PC-3 (cell line): ENCODE results near the gene HS2ST1. TPM values are rescaled to one million over a fixed set of nuclear protein-coding genes. Genes with fewer than 3 reads are reported as not detected.

ENCODE experiments used
- ATAC-seq: fragments of 200-7000 bp; cut with Tn5 transposase; 2 replicates; pipeline ENCODE4 v1.9.1; 2020; ENCODE audit warnings: mild to moderate bottlenecking, moderate library complexity
- BruUV-seq: library from RNA; stranded (reverse); fragments of 400-500 nt; replicated peaks from 2 replicates; lab custom pipeline; 2021; lab: Mats Ljungman, UMichigan
- CTCF ChIA-PET: fragments of 300-600 bp; sonication (Branson Sonifier 250); formaldehyde crosslinking; loops from one replicate; lab custom pipeline; 2022; ENCODE audit warnings: antibody characterized with exemption; lab: Charles Lee
- POLR2A ChIA-PET: fragments of 300-600 bp; sonication (Branson Sonifier 250); formaldehyde crosslinking; loops from one replicate; lab custom pipeline; 2022; ENCODE audit warnings: antibody characterized with exemption; ENCODE audit not compliant: unreplicated experiment; lab: Charles Lee
- DNase-seq: peaks from one replicate; pipeline ENCODE4 v3.0.0-alpha.2; 2015
- H2AFZ ChIP-seq: fragments of 300-600 bp; sonication (generic); 2 replicates; pipeline ENCODE4 v1.6.0; 2016; ENCODE audit warnings: antibody characterized with exemption, low read length
- H3F3A ChIP-seq: fragments of 300-600 bp; sonication (generic); one replicate; pipeline ENCODE4 v1.6.0; 2017; ENCODE audit warnings: antibody characterized with exemption, low read length, control low read depth, mild to moderate bottlenecking; ENCODE audit not compliant: unreplicated experiment
- H3K27ac ChIP-seq: fragments of 300-600 bp; sonication (generic); 2 replicates; pipeline ENCODE4 v1.5.1; 2016; ENCODE audit warnings: mild to moderate bottlenecking, low read length
- H3K27me3 ChIP-seq: fragments of 300-600 bp; sonication (generic); 2 replicates; pipeline ENCODE4 v1.6.1; 2016; ENCODE audit warnings: low read length, mixed read lengths
- H3K36me3 ChIP-seq: fragments of 300-600 bp; sonication (generic); 2 replicates; pipeline ENCODE4 v1.6.1; 2016; ENCODE audit warnings: low read depth, mixed run types, low read length, mixed read lengths
- H3K4me1 ChIP-seq: fragments of 300-600 bp; sonication (generic); 2 replicates; pipeline ENCODE4 v1.5.1; 2016; ENCODE audit warnings: low read length; ENCODE audit not compliant: insufficient read depth
- H3K4me2 ChIP-seq: fragments of 300-600 bp; sonication (generic); 2 replicates; pipeline ENCODE4 v1.6.0; 2016; ENCODE audit warnings: low read length
- H3K4me3 ChIP-seq: fragments of 300-600 bp; sonication (generic); 2 replicates; pipeline ENCODE4 v1.5.1; 2016; ENCODE audit warnings: mild to moderate bottlenecking, low read length, mixed read lengths
- H3K79me2 ChIP-seq: fragments of 300-600 bp; sonication (generic); 2 replicates; pipeline ENCODE4 v1.6.1; 2017; ENCODE audit warnings: low read length, mixed read lengths
- H3K9ac ChIP-seq: fragments of 300-600 bp; sonication (generic); 2 replicates; pipeline ENCODE4 v1.6.0; 2016; ENCODE audit warnings: mild to moderate bottlenecking, low read length
- H3K9me2 ChIP-seq: fragments of 300-600 bp; sonication (generic); replicated peaks from 2 replicates; pipeline ENCODE4 v1.6.1; 2016; ENCODE audit warnings: mixed run types, low read length, mixed read lengths
- H3K9me3 ChIP-seq: fragments of 300-600 bp; sonication (generic); 2 replicates; pipeline ENCODE4 v1.6.1; 2016; ENCODE audit warnings: low read length, mixed read lengths
- H4K20me1 ChIP-seq: fragments of 300-600 bp; sonication (generic); 2 replicates; pipeline ENCODE4 v1.6.1; 2016; ENCODE audit warnings: low read length, mixed read lengths
- CTCF ChIP-seq: fragments of 300-600 bp; sonication (generic); conservative IDR thresholded peaks from 2 replicates; pipeline ENCODE4 v1.5.1; 2017; ENCODE audit warnings: antibody characterized with exemption, low read depth, mild to moderate bottlenecking, low read length
- EZH2 ChIP-seq: fragments of 300-600 bp; sonication (generic); IDR thresholded peaks from one replicate; pipeline ENCODE4 v1.6.1; 2017; ENCODE audit warnings: antibody characterized with exemption, mild to moderate bottlenecking, low read length; ENCODE audit not compliant: unreplicated experiment
- EZH2phosphoT487 ChIP-seq: fragments of 300-600 bp; sonication (generic); IDR thresholded peaks from 2 replicates; pipeline ENCODE4 v1.6.1; 2018; ENCODE audit warnings: mild to moderate bottlenecking, antibody characterized with exemption, low read length, borderline replicate concordance
- intact Hi-C: fragments of 100-400 bp; cut with micrococcal nuclease; formaldehyde crosslinking; loops from 2 replicates; pipeline ENCODE4 v1.9.0; 2023
- total RNA-seq: library from RNA; depleted of rRNA; stranded (reverse); fragments of >200 nt; gene quantifications from 2 replicates; pipeline ENCODE4 v1.2.3, GENCODE V29; 2014

HS2ST1 gene
- total RNA-seq, 1 experiment from 2014 or later, result 15.3 TPM

- H4K20me1 ChIP-seq, result no peaks in the 10 kb centered on the region
- H3K4me3 ChIP-seq, result peak overlapping the region; percentile 64
- BruUV-seq, result no TSS peak
- no peaks in the 10 kb centered on the region for H3K9me3 ChIP-seq
- H2AFZ ChIP-seq, result peak overlapping the region; percentile 92
- H3F3A ChIP-seq, result no peaks in the 10 kb centered on the region
- DNase-seq (no peak), ATAC-seq (no peak)
- no peaks in the 10 kb centered on the region for H3K27me3 ChIP-seq
- H3K9me2 ChIP-seq, result no peaks in the 10 kb centered on the region
- CTCF ChIA-PET, result no interaction called here
- POLR2A ChIA-PET, result no interaction called here
- no peaks in the 10 kb centered on the region for H3K4me1 ChIP-seq
- peak overlapping the region; percentile 84 for H3K4me2 ChIP-seq
- TF ChIP-seq CTCF (no peak), EZH2phosphoT487 (no peak), EZH2 (no peak)
- intact Hi-C loops, result loop anchor here (5.0 to 10.0 kb wide), 2 partner anchors 145 to 822 kb away; no protein-coding TSS in a partner anchor
- no peak overlapping the region for H3K27ac ChIP-seq
- H3K36me3 ChIP-seq, result no peaks in the 10 kb centered on the region
- H3K79me2 ChIP-seq, result no peaks in the 10 kb centered on the region
- no peak overlapping the region for H3K9ac ChIP-seq
Observed at GRCh38 chr1:87132284-87132870, 217.9 kb downstream of the HS2ST1 start.

- DNase-seq (no peak), ATAC-seq (no peak)
- intact Hi-C loops, result loop anchor here (5.0 to 10.0 kb wide), 2 partner anchors 143 to 821 kb away; no protein-coding TSS in a partner anchor
- no peak for TF ChIP-seq EZH2phosphoT487
- TF ChIP-seq EZH2, result no peak
- no peak for TF ChIP-seq CTCF
- Histone ChIP-seq H4K20me1 (no peaks in the 10 kb centered on the region), H3K27me3 (no peaks in the 10 kb centered on the region), H3K4me3 (no peak overlapping the region), H3K4me2 (no peak overlapping the region), H2AFZ (no peak overlapping the region), H3K9me2 (no peaks in the 10 kb centered on the region), H3K27ac (no peak overlapping the region), H3F3A (no peaks in the 10 kb centered on the region), H3K4me1 (no peaks in the 10 kb centered on the region), H3K79me2 (no peaks in the 10 kb centered on the region), H3K36me3 (no peaks in the 10 kb centered on the region), H3K9me3 (no peaks in the 10 kb centered on the region), H3K9ac (no peak overlapping the region)
- POLR2A ChIA-PET, result interaction anchor here (0.6 kb wide), 1 partner anchor 620 kb away, joined by 3 read pairs; no protein-coding TSS in a partner anchor
- BruUV-seq, result no TSS peak
- CTCF ChIA-PET, result no interaction called here
Observed at GRCh38 chr1:87134061-87134460, 219.6 kb downstream of the HS2ST1 start.
